ENCODE measurements around the gene KRTAP16-1. TPM values are rescaled to one million over a fixed set of nuclear protein-coding genes. Genes with fewer than 3 reads are reported as not detected.

KRTAP16-1 gene
- total and polyA plus RNA-seq, 2 of the 13 experiments (the other 11 are each of a cell fraction or from before 2014, with no cell fraction given) = not detected

DNA sequence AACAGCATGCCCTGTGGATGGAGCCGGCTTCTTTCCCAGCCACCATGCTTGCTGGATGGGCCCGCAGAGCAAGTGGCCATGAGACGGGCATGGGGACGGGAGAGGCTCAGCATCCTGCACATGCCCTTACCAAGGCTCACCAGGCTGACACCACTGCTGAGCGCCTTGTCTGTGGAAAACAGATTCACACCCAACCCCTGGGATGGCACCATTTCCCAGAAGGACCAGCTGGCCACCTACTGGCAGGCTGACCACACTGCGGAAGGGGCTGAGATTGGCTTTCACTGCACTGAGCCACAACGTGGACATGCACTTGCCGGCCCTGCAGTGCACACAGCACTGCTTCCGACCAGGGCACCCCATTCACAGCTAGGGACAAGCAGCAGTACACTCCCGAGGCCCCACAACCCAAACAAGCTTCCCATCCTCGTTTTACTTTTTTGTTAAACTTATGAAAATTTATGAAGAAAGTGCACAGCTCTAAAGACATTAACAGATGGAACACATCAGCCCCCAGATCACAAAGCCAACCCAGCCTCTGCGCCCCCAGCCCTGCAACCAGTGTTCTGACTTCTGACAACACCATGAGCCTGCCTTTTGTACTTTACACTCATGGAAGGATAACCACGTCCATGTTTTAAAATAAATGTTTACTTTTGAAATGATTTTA, 20.3 kb upstream of the KRTAP16-1 start (continued):
- TF ChIP-seq, protein P1, sequence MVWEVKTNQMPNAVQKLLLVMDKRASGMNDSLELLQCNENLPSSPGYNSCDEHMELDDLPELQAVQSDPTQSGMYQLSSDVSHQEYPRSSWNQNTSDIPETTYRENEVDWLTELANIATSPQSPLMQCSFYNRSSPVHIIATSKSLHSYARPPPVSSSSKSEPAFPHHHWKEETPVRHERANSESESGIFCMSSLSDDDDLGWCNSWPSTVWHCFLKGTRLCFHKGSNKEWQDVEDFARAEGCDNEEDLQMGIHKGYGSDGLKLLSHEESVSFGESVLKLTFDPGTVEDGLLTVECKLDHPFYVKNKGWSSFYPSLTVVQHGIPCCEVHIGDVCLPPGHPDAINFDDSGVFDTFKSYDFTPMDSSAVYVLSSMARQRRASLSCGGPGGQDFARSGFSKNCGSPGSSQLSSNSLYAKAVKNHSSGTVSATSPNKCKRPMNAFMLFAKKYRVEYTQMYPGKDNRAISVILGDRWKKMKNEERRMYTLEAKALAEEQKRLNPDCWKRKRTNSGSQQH (CRISPR knock-in tag; IDR thresholded peaks at IDR 0.05; ENCODE audit: low read depth) = no peak
- TF ChIP-seq ARNT2 (CRISPR knock-in tag; IDR thresholded peaks at IDR 0.05; ENCODE audit: low read depth) (no peak), MBD4 (IDR thresholded peaks at IDR 0.05; ENCODE audit: borderline replicate concordance, low read length) (no peak), RFX1 (IDR thresholded peaks at IDR 0.05) (no peak), SATB2 (CRISPR knock-in tag; IDR thresholded peaks at IDR 0.05) (no peak), NR2C2 (CRISPR knock-in tag; IDR thresholded peaks at IDR 0.05; ENCODE audit: borderline replicate concordance) (no peak), ETV6 (CRISPR knock-in tag; conservative IDR thresholded peaks at IDR 0.05) (no peak), SALL1 (CRISPR knock-in tag; IDR thresholded peaks at IDR 0.05) (peak; percentile 62; the same call in 1 of the 2 replicates), FOSL1 (CRISPR knock-in tag; IDR thresholded peaks at IDR 0.05; ENCODE audit: borderline replicate concordance) (no peak), ZNF34 (CRISPR knock-in tag; IDR thresholded peaks at IDR 0.05; ENCODE audit: borderline replicate concordance) (no peak), ZNF432 (CRISPR knock-in tag; IDR thresholded peaks at IDR 0.05; ENCODE audit: borderline replicate concordance) (no peak), ATRX (CRISPR knock-in tag; IDR thresholded peaks at IDR 0.05; ENCODE audit: borderline replicate concordance) (no peak), ASH2L (IDR thresholded peaks at IDR 0.05; ENCODE audit: insufficient read length, low read depth, low read length) (no peak), RORA (CRISPR knock-in tag; IDR thresholded peaks at IDR 0.05) (no peak), ZNF30 (CRISPR knock-in tag; IDR thresholded peaks at IDR 0.05) (no peak)
- TF ChIP-seq, protein P2, sequence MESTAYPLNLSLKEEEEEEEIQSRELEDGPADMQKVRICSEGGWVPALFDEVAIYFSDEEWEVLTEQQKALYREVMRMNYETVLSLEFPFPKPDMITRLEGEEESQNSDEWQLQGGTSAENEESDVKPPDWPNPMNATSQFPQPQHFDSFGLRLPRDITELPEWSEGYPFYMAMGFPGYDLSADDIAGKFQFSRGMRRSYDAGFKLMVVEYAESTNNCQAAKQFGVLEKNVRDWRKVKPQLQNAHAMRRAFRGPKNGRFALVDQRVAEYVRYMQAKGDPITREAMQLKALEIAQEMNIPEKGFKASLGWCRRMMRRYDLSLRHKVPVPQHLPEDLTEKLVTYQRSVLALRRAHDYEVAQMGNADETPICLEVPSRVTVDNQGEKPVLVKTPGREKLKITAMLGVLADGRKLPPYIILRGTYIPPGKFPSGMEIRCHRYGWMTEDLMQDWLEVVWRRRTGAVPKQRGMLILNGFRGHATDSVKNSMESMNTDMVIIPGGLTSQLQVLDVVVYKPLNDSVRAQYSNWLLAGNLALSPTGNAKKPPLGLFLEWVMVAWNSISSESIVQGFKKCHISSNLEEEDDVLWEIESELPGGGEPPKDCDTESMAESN (CRISPR knock-in tag; conservative IDR thresholded peaks at IDR 0.05) = no peak
- TF ChIP-seq, protein P3, sequence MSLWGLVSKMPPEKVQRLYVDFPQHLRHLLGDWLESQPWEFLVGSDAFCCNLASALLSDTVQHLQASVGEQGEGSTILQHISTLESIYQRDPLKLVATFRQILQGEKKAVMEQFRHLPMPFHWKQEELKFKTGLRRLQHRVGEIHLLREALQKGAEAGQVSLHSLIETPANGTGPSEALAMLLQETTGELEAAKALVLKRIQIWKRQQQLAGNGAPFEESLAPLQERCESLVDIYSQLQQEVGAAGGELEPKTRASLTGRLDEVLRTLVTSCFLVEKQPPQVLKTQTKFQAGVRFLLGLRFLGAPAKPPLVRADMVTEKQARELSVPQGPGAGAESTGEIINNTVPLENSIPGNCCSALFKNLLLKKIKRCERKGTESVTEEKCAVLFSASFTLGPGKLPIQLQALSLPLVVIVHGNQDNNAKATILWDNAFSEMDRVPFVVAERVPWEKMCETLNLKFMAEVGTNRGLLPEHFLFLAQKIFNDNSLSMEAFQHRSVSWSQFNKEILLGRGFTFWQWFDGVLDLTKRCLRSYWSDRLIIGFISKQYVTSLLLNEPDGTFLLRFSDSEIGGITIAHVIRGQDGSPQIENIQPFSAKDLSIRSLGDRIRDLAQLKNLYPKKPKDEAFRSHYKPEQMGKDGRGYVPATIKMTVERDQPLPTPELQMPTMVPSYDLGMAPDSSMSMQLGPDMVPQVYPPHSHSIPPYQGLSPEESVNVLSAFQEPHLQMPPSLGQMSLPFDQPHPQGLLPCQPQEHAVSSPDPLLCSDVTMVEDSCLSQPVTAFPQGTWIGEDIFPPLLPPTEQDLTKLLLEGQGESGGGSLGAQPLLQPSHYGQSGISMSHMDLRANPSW (CRISPR knock-in tag; IDR thresholded peaks at IDR 0.05; ENCODE audit: borderline replicate concordance) = no peak
- TF ChIP-seq, protein P4, sequence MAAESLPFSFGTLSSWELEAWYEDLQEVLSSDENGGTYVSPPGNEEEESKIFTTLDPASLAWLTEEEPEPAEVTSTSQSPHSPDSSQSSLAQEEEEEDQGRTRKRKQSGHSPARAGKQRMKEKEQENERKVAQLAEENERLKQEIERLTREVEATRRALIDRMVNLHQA (CRISPR knock-in tag; IDR thresholded peaks at IDR 0.05) = no peak
- TF ChIP-seq, protein P5, sequence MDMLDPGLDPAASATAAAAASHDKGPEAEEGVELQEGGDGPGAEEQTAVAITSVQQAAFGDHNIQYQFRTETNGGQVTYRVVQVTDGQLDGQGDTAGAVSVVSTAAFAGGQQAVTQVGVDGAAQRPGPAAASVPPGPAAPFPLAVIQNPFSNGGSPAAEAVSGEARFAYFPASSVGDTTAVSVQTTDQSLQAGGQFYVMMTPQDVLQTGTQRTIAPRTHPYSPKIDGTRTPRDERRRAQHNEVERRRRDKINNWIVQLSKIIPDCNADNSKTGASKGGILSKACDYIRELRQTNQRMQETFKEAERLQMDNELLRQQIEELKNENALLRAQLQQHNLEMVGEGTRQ (IDR thresholded peaks at IDR 0.05; ENCODE audit: low read depth, low read length) = no peak
- TF ChIP-seq, protein P5 (CRISPR knock-in tag; IDR thresholded peaks at IDR 0.05; ENCODE audit: borderline replicate concordance) = no peak
- TF ChIP-seq, protein P6, sequence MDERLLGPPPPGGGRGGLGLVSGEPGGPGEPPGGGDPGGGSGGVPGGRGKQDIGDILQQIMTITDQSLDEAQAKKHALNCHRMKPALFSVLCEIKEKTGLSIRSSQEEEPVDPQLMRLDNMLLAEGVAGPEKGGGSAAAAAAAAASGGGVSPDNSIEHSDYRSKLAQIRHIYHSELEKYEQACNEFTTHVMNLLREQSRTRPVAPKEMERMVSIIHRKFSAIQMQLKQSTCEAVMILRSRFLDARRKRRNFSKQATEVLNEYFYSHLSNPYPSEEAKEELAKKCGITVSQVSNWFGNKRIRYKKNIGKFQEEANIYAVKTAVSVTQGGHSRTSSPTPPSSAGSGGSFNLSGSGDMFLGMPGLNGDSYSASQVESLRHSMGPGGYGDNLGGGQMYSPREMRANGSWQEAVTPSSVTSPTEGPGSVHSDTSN (CRISPR knock-in tag; IDR thresholded peaks at IDR 0.05) = no peak

All from HepG2 (cell line).